Pons (tissue), 1 donor: ENCODE results near the gene GPAT2.
"Not testable (repeated sequence)": the region's sequence is repeated elsewhere in the genome, so short reads cannot be mapped to it uniquely, and the experiment has no call there.

Experiments used
- DNase-seq: peaks from one replicate; pipeline ENCODE4 v3.0.0-alpha.2; 2016; ENCODE audit warnings: low spot score

GPAT2 gene

GRCh38 chr2:96064760-96065159, 30.0 kb upstream of the GPAT2 start:
- DNase-seq = not testable (repeated sequence)

- DNase-seq = not testable (repeated sequence)
These were observed 29.4 kb upstream of the GPAT2 start for GRCh38 chr2:96064047-96064675.

- peak; percentile 90 for DNase-seq
These were observed 28.6 kb upstream of the GPAT2 start for GRCh38 chr2:96063116-96063899.

GRCh38 chr2:96062483-96062882, 27.8 kb upstream of the GPAT2 start:
- not testable (repeated sequence) for DNase-seq

- not testable (repeated sequence) for DNase-seq
These were observed 27.2 kb upstream of the GPAT2 start for GRCh38 chr2:96061901-96062300.

GRCh38 chr2:96061197-96061817, 26.6 kb upstream of the GPAT2 start:
- DNase-seq = not testable (repeated sequence)

- DNase-seq = not testable (repeated sequence)
These were observed 25.6 kb upstream of the GPAT2 start for GRCh38 chr2:96060325-96060724.

GRCh38 chr2:96059443-96059842, 24.7 kb upstream of the GPAT2 start:
- DNase-seq = not testable (repeated sequence)

GRCh38 chr2:96055830-96056229, 21.1 kb upstream of the GPAT2 start:
- DNase-seq = not testable (repeated sequence)

GRCh38 chr2:96054537-96054936, 19.8 kb upstream of the GPAT2 start:
- not testable (repeated sequence) for DNase-seq

- not testable (repeated sequence) for DNase-seq
These were observed 18.7 kb upstream of the GPAT2 start for GRCh38 chr2:96053385-96053784.

GRCh38 chr2:96052632-96053031, 17.9 kb upstream of the GPAT2 start:
- not testable (repeated sequence) for DNase-seq

- DNase-seq = not testable (repeated sequence)
These were observed 15.2 kb upstream of the GPAT2 start for GRCh38 chr2:96049917-96050262.

- not testable (repeated sequence) for DNase-seq
These were observed 14.6 kb upstream of the GPAT2 start for GRCh38 chr2:96049049-96049916.

GRCh38 chr2:96035554-96035953, 838 bp upstream of the GPAT2 start:
- DNase-seq = not testable (repeated sequence)

GRCh38 chr2:96033997-96034396, 719 bp downstream of the GPAT2 start:
- not testable (repeated sequence) for DNase-seq

- not testable (repeated sequence) for DNase-seq
These were observed 6.9 kb downstream of the GPAT2 start for GRCh38 chr2:96027725-96028325.

GRCh38 chr2:96025755-96026154, 9.0 kb downstream of the GPAT2 start:
- not testable (repeated sequence) for DNase-seq

- DNase-seq = no peak
These were observed 9.6 kb downstream of the GPAT2 start for GRCh38 chr2:96025194-96025492.

- no peak for DNase-seq
These were observed 10.2 kb downstream of the GPAT2 start for GRCh38 chr2:96024336-96025193.

GRCh38 chr2:96023701-96024100, 11.0 kb downstream of the GPAT2 start:
- not testable (repeated sequence) for DNase-seq
